Measurements from ENCODE around the gene XRCC6. TPM values are rescaled to one million over a fixed set of nuclear protein-coding genes. Genes with fewer than 3 reads are reported as not detected.

XRCC6 gene
- total and polyA plus RNA-seq, 2 of the 13 experiments (the other 11 are each of a cell fraction or from before 2014, with no cell fraction given) = 124 to 625 TPM

DNA sequence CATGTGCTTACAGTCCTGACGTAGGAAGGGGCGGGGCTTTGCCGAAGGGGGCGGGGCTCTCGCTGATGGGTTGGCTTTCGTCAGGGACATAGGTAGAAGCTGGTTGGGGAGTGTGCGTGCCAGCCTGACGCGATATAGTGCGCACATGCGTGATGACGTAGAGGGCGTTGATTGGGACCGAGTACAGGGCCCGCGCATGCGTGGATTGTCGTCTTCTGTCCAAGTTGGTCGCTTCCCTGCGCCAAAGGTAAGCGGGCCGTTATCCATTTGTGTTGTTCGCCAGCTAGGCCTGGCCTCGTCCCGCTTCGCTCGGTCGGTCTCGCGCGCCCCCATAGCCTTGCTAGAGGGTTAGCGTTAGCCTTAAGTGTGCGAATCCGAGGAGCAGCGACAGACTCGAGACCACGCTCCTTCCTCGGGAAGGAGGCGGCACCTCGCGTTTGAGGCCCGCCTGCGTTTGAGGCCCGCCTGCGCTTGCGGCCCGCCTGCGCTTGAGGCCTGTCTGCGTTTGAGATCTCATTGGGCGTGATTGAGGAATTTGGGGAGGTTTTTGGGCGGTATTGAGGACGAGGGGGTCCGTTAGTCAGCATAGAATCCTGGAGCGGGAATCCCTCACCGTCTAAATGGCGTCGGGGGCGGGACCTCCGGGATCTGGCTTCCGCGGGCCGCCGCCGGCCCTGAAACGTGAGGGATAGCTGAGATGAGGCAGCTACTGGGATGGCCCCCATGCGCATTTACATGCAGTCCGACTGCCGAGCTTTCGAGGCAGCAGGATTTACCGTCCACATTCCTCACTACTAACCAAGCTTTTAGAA lies at the start of gene XRCC6 (continued):
- TF ChIP-seq, protein P1, sequence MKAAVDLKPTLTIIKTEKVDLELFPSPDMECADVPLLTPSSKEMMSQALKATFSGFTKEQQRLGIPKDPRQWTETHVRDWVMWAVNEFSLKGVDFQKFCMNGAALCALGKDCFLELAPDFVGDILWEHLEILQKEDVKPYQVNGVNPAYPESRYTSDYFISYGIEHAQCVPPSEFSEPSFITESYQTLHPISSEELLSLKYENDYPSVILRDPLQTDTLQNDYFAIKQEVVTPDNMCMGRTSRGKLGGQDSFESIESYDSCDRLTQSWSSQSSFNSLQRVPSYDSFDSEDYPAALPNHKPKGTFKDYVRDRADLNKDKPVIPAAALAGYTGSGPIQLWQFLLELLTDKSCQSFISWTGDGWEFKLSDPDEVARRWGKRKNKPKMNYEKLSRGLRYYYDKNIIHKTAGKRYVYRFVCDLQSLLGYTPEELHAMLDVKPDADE (CRISPR knock-in tag; IDR thresholded peaks at IDR 0.05) = no peak
- no peak for TF ChIP-seq KAT2B (IDR thresholded peaks at IDR 0.05; ENCODE audit: borderline replicate concordance, low read depth, low read length)
- peak; percentile 72; the same call in 1 of the 2 replicates for TF ChIP-seq ZBTB38 (CRISPR knock-in tag; IDR thresholded peaks at IDR 0.05)
- TF ChIP-seq SPEN (CRISPR knock-in tag; IDR thresholded peaks at IDR 0.05; ENCODE audit: low read depth) = peak; percentile 60
- TF ChIP-seq ZEB1 (IDR thresholded peaks at IDR 0.05; ENCODE audit: insufficient replicate concordance, low read depth) = no peak
- TF ChIP-seq NCOA2 (CRISPR knock-in tag; IDR thresholded peaks at IDR 0.05) = no peak
- TF ChIP-seq HHEX (CRISPR knock-in tag; IDR thresholded peaks at IDR 0.05) = no peak
- no peak for TF ChIP-seq ZNF256 (CRISPR knock-in tag; conservative IDR thresholded peaks at IDR 0.05)
- peak; percentile 70 for TF ChIP-seq SP2 (CRISPR knock-in tag; IDR thresholded peaks at IDR 0.05)
- peak; percentile 76; the same call in 1 of the 2 replicates for TF ChIP-seq SIN3A (IDR thresholded peaks at IDR 0.05; ENCODE audit: borderline replicate concordance, low read depth, low read length)
- TF ChIP-seq, protein P2, sequence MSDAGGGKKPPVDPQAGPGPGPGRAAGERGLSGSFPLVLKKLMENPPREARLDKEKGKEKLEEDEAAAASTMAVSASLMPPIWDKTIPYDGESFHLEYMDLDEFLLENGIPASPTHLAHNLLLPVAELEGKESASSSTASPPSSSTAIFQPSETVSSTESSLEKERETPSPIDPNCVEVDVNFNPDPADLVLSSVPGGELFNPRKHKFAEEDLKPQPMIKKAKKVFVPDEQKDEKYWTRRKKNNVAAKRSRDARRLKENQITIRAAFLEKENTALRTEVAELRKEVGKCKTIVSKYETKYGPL (CRISPR knock-in tag; IDR thresholded peaks at IDR 0.05) = no peak
- no peak for TF ChIP-seq ZSCAN29 (CRISPR knock-in tag; conservative IDR thresholded peaks at IDR 0.05)
- TF ChIP-seq DNMT3B (CRISPR knock-in tag; conservative IDR thresholded peaks at IDR 0.05) = peak; percentile 57; the same call in 1 of the 2 replicates
- TF ChIP-seq ZNF607 (CRISPR knock-in tag; IDR thresholded peaks at IDR 0.05; ENCODE audit: borderline replicate concordance) = peak; percentile 80
- 0 out of 2 replicates have a peak, but pooled peaks have one; percentile 61 for TF ChIP-seq ZNF678 (CRISPR knock-in tag; IDR thresholded peaks at IDR 0.05)
- TF ChIP-seq RBFOX2 (IDR thresholded peaks at IDR 0.05; ENCODE audit: low read depth, low read length) = peak; percentile 74
- TF ChIP-seq ZNF572 (CRISPR knock-in tag; IDR thresholded peaks at IDR 0.05) = 0 out of 2 replicates have a peak, but pooled peaks have one; percentile 61
- TF ChIP-seq, protein P3, sequence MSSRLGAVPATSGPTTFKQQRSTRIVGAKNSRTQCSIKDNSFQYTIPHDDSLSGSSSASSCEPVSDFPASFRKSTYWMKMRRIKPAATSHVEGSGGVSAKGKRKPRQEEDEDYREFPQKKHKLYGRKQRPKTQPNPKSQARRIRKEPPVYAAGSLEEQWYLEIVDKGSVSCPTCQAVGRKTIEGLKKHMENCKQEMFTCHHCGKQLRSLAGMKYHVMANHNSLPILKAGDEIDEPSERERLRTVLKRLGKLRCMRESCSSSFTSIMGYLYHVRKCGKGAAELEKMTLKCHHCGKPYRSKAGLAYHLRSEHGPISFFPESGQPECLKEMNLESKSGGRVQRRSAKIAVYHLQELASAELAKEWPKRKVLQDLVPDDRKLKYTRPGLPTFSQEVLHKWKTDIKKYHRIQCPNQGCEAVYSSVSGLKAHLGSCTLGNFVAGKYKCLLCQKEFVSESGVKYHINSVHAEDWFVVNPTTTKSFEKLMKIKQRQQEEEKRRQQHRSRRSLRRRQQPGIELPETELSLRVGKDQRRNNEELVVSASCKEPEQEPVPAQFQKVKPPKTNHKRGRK (CRISPR knock-in tag; IDR thresholded peaks at IDR 0.05) = no peak
- no peak for TF ChIP-seq ATAD3A (CRISPR knock-in tag; IDR thresholded peaks at IDR 0.05)
- TF ChIP-seq ZNF282 (IDR thresholded peaks at IDR 0.05; ENCODE audit: partially characterized antibody) = no peak
- TF ChIP-seq ZMYM3 (CRISPR knock-in tag; IDR thresholded peaks at IDR 0.05) = no peak
- no peak for TF ChIP-seq ZZZ3 (CRISPR knock-in tag; IDR thresholded peaks at IDR 0.05; ENCODE audit: borderline replicate concordance)
- no peak for TF ChIP-seq ZNF34 (CRISPR knock-in tag; IDR thresholded peaks at IDR 0.05; ENCODE audit: borderline replicate concordance)
- TF ChIP-seq ETV6 (CRISPR knock-in tag; conservative IDR thresholded peaks at IDR 0.05) = no peak
- peak; percentile 82 for TF ChIP-seq AGO2 (optimal IDR thresholded peaks at IDR 0.05; ENCODE audit: low read depth, low read length)
- TF ChIP-seq, protein P4, sequence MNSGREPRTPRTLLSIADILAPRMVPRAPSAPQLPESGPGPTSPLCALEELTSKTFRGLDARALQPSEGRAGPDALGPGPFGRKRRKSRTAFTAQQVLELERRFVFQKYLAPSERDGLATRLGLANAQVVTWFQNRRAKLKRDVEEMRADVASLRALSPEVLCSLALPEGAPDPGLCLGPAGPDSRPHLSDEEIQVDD (CRISPR knock-in tag; IDR thresholded peaks at IDR 0.05; ENCODE audit: borderline replicate concordance) = 0 out of 2 replicates have a peak, but pooled peaks have one; percentile 61
- no peak for TF ChIP-seq TBX3 (IDR thresholded peaks at IDR 0.05; ENCODE audit: borderline replicate concordance)
- peak; percentile 42; the same call in 1 of the 2 replicates for TF ChIP-seq RXRA (CRISPR knock-in tag; IDR thresholded peaks at IDR 0.05)
